CD8-positive, alpha-beta memory T cell (primary cell): Measurements from ENCODE around the gene PDE6D. TPM values are rescaled to one million over a fixed set of nuclear protein-coding genes. Genes with fewer than 3 reads are reported as not detected.

Experiments used
- CTCF ChIA-PET: fragments of 350-600 bp; sonication (Branson Sonifier 250); formaldehyde crosslinking; loops from one replicate; lab custom pipeline; 2021; ENCODE audit warnings: antibody characterized with exemption; lab: Charles Lee
- POLR2A ChIA-PET: fragments of 350-600 bp; sonication (Branson Sonifier 250); formaldehyde crosslinking; loops from one replicate; lab custom pipeline; 2021; ENCODE audit warnings: antibody characterized with exemption; lab: Charles Lee
- DNase-seq, 5 donors: peaks; one replicate each; pipeline versions ENCODE4 v3.0.0 to v3.0.0-alpha.2; 2020 to 2022; ENCODE audit warnings: mixed read lengths in 1 of 5
- H3K27ac ChIP-seq: one replicate; pipeline ENCODE4 v1.7.0; 2013; ENCODE audit warnings: low read depth, mild to moderate bottlenecking, low read length, moderate library complexity
- H3K27me3 ChIP-seq: 2 replicates; pipeline ENCODE4 v1.7.0; 2013; ENCODE audit warnings: low read length, mild to moderate bottlenecking; ENCODE audit not compliant: insufficient read depth, poor library complexity, severe bottlenecking
- H3K36me3 ChIP-seq: 2 replicates; pipeline ENCODE4 v1.7.0; 2013; ENCODE audit warnings: mild to moderate bottlenecking, low read length, moderate library complexity; ENCODE audit not compliant: insufficient read depth
- H3K4me1 ChIP-seq: 2 replicates; pipeline ENCODE4 v1.7.0; 2013; ENCODE audit warnings: mild to moderate bottlenecking, low read length, moderate library complexity; ENCODE audit not compliant: insufficient read depth
- H3K4me3 ChIP-seq: 2 replicates; pipeline ENCODE4 v1.7.0; 2013; ENCODE audit warnings: mild to moderate bottlenecking, low read length
- H3K9me3 ChIP-seq: 2 replicates; pipeline ENCODE4 v1.7.0; 2013; ENCODE audit warnings: mild to moderate bottlenecking, low read length
- H3K27ac Mint-ChIP-seq, 8 donors: one replicate each; pipeline ENCODE4 v1.8.0; 2020 to 2021; ENCODE audit warnings: mixed read lengths in 8 of 8, mild to moderate bottlenecking in 6 of 8, inconsistent platforms in 3 of 8, moderate library complexity in 3 of 8
- H3K27me3 Mint-ChIP-seq, 2 donors: one replicate each; pipeline ENCODE4 v1.8.0; 2020 to 2021; ENCODE audit warnings: mixed read lengths in 2 of 2, mild to moderate bottlenecking in 1 of 2, moderate library complexity in 1 of 2
- H3K36me3 Mint-ChIP-seq, 3 donors: one replicate each; pipeline ENCODE4 v1.8.0; 2020 to 2021; ENCODE audit warnings: mixed read lengths in 3 of 3, inconsistent platforms in 1 of 3, mild to moderate bottlenecking in 1 of 3
- H3K4me1 Mint-ChIP-seq, 3 donors: one replicate each; pipeline ENCODE4 v1.8.0; 2020 to 2021; ENCODE audit warnings: mixed read lengths in 3 of 3, inconsistent platforms in 1 of 3, mild to moderate bottlenecking in 1 of 3
- H3K4me3 Mint-ChIP-seq, 7 donors: one replicate each; pipeline ENCODE4 v1.8.0; 2020 to 2021; ENCODE audit warnings: mixed read lengths in 7 of 7, mild to moderate bottlenecking in 6 of 7, moderate library complexity in 4 of 7, inconsistent platforms in 2 of 7
- H3K9me3 Mint-ChIP-seq, 5 donors: one replicate each; pipeline ENCODE4 v1.8.0; 2020 to 2022; ENCODE audit warnings: mixed read lengths in 5 of 5, mild to moderate bottlenecking in 3 of 5, moderate library complexity in 2 of 5, inconsistent platforms in 1 of 5
- polyA plus RNA-seq: library from polyadenylated mRNA; unstranded; fragments of 300-500 nt; fragmentation: Illumina TruSeq; gene quantifications from one replicate; pipeline ENCODE4 v1.2.3, GENCODE V29; 2021
- total RNA-seq, 2 experiments: library from RNA; stranded (reverse); gene quantifications; one replicate each; pipeline ENCODE4 v1.2.3, GENCODE V29; 2021

Gene PDE6D
- total and polyA plus RNA-seq, 3 experiments from 2014 or later: 33.7 to 62.8 (median 35.5) TPM

DNA sequence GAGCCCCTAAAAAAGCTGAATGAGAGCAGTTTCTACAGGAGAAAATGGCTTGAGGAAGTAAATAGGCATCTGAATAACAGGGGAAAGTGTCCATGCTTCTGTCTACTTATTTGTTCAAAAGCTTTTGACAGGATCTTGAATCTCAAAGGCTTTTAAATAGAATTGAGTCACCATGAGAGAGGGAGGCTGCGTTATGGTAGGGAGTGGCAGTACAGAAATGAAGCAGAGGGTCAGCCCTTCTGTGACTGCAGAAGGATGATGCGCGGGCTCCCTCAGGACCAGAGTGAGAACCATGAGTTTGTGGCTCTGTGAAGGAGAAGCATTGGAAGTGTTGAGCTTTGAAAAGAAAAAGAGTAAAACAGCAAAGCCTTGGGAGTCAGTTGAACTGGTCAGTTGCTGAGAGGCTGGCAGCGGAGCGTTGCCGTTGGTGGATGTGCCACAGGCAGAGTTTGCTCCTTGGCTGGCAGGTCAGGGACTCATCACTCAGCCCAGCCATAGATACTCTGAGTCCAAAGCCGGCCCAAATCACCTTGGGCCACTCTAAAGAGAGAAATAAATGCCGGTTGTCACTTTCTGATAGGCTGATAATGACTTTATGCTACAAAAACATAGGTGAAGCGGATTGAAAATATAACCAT is 22.5 kb upstream of the PDE6D start:
- CTCF ChIA-PET: interaction anchor here (0.6 kb wide), 1 partner anchor 79 kb away, joined by 3 read pairs; no protein-coding TSS in a partner anchor
- Histone ChIP-seq H3K9me3 (no peaks in the 10 kb centered on the region), H3K27ac (no peak overlapping the region), H3K27me3 (no peaks in the 10 kb centered on the region), H3K4me1 (no peaks in the 10 kb centered on the region), H3K36me3 (peaks cover 31% of the 10 kb centered on the region), H3K4me3 (no peak overlapping the region)
- DNase-seq: no peak
- Mint-ChIP-seq H3K4me3 (no peak overlapping the region), H3K27ac (no peak overlapping the region), H3K4me1 (peaks cover 6 to 12% (median 12%) of the 10 kb centered on the region in 3 donors), H3K27me3 (no peaks in the 10 kb centered on the region), H3K36me3 (peaks cover 12 to 81% (median 16%) of the 10 kb centered on the region in 3 donors), H3K9me3 (no peaks in the 10 kb centered on the region)
- POLR2A ChIA-PET: no interaction called here

GRCh38 chr2:231800493-231801091 is 19.5 kb upstream of the PDE6D start:
- H3K9me3 ChIP-seq: no peaks in the 10 kb centered on the region
- Mint-ChIP-seq H3K4me3 (no peak overlapping the region), H3K9me3 (no peaks in the 10 kb centered on the region), H3K27me3 (no peaks in the 10 kb centered on the region), H3K4me1 (peaks cover 7 to 12% (median 12%) of the 10 kb centered on the region in 3 donors), H3K36me3 (peaks cover 12 to 83% (median 14%) of the 10 kb centered on the region in 3 donors), H3K27ac (no peak overlapping the region)
- no peak overlapping the region for H3K27ac ChIP-seq
- H3K27me3 ChIP-seq: no peaks in the 10 kb centered on the region
- ChIA-PET CTCF (interaction anchor here (1.6 to 2.0 kb wide), 2 partner anchors 10 to 16 kb away, joined by 4 read pairs; no protein-coding TSS in a partner anchor), POLR2A (no interaction called here)
- H3K4me3 ChIP-seq: no peak overlapping the region
- DNase-seq: peak in 2 of 5 donors; percentile 5 to 9
- H3K36me3 ChIP-seq: peaks cover 39% of the 10 kb centered on the region
- H3K4me1 ChIP-seq: no peaks in the 10 kb centered on the region

- no peak for DNase-seq
These were observed 14.6 kb upstream of the PDE6D start for GRCh38 chr2:231795525-231796327.

GRCh38 chr2:231794383-231794782 is 13.3 kb upstream of the PDE6D start:
- Histone ChIP-seq H3K4me3 (no peak overlapping the region), H3K4me1 (no peaks in the 10 kb centered on the region), H3K27me3 (no peaks in the 10 kb centered on the region), H3K9me3 (no peaks in the 10 kb centered on the region), H3K27ac (no peak overlapping the region), H3K36me3 (peaks cover 48% of the 10 kb centered on the region)
- Mint-ChIP-seq H3K4me3 (no peak overlapping the region), H3K27ac (no peak overlapping the region), H3K9me3 (no peaks in the 10 kb centered on the region), H3K27me3 (no peaks in the 10 kb centered on the region), H3K4me1 (peaks cover 21 to 33% (median 23%) of the 10 kb centered on the region in 3 donors), H3K36me3 (peaks cover 4 to 91% (median 25%) of the 10 kb centered on the region in 3 donors)
- POLR2A ChIA-PET: no interaction called here
- CTCF ChIA-PET: no interaction called here
- DNase-seq: no peak

More at GRCh38 chr2:231795525-231796327, 14.6 kb upstream of the PDE6D start:
- Mint-ChIP-seq H3K27ac (peak overlapping the region in 1 of 8 donors; percentile 29), H3K9me3 (no peaks in the 10 kb centered on the region), H3K27me3 (no peaks in the 10 kb centered on the region), H3K36me3 (peaks cover 4 to 92% (median 23%) of the 10 kb centered on the region in 3 donors), H3K4me3 (no peak overlapping the region), H3K4me1 (peaks cover 14 to 24% (median 16%) of the 10 kb centered on the region in 3 donors)
- Histone ChIP-seq H3K27me3 (no peaks in the 10 kb centered on the region), H3K9me3 (no peaks in the 10 kb centered on the region), H3K27ac (no peak overlapping the region), H3K36me3 (peaks cover 59% of the 10 kb centered on the region), H3K4me1 (no peaks in the 10 kb centered on the region), H3K4me3 (no peak overlapping the region)
- ChIA-PET POLR2A (no interaction called here), CTCF (no interaction called here)

DNA sequence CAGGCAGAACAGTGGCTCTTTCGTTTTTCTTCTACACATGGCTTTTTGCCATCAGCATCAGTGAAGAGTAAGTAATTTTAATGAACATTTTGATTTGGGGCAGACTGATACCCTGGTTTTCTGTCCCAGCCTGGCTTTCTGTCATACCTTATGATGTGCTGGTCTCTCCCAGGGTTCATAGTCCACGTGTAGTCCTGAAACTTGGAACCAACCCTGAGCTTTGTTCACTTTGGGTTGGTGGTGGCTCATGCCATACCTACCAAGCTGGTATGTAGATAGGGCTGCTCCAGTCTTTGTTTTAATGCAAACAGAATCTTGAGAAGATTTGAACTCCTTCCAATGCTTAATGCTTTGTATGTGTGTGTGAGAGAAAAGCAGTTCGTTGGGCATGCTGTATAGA is 10.0 kb upstream of the PDE6D start:
- H3K27ac Mint-ChIP-seq: no peak overlapping the region
- H3K36me3 ChIP-seq: peaks cover 38% of the 10 kb centered on the region
- peaks cover 37 to 61% (median 48%) of the 10 kb centered on the region in 3 donors for H3K4me1 Mint-ChIP-seq
- H3K27ac ChIP-seq: no peak overlapping the region
- H3K9me3 Mint-ChIP-seq: no peaks in the 10 kb centered on the region
- DNase-seq: no peak
- no peaks in the 10 kb centered on the region for H3K27me3 ChIP-seq
- peaks cover 0 to 81% (median 19%) of the 10 kb centered on the region in 3 donors for H3K36me3 Mint-ChIP-seq
- POLR2A ChIA-PET: no interaction called here
- no peak overlapping the region for H3K4me3 ChIP-seq
- H3K4me3 Mint-ChIP-seq: peak overlapping the region in 1 of 7 donors; percentile 27
- CTCF ChIA-PET: no interaction called here
- peaks cover 9% of the 10 kb centered on the region for H3K4me1 ChIP-seq
- H3K9me3 ChIP-seq: no peaks in the 10 kb centered on the region
- H3K27me3 Mint-ChIP-seq: no peaks in the 10 kb centered on the region

DNA sequence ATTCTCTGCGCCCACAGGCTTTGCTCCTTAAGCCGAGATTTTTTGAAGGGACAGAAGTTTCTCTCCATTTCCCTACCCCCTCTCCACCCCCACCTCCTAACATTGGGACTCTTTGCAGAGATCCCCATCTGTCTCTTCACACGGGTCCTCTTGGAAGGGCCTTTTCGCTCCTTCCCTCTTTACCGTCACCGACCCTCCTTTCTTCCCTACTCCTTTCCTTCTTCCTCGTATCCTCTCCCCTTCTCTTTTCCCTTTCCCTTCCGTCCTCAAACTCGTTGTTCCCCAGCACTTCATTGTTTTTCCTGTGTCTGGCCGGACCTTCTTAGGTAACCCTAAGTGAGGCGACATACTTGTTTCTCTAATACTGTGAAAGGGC is 5.8 kb upstream of the PDE6D start:
- no peaks in the 10 kb centered on the region for H3K9me3 ChIP-seq
- H3K27ac Mint-ChIP-seq: peak overlapping the region; percentile 75 to 98 (median 90)
- H3K27me3 Mint-ChIP-seq: no peaks in the 10 kb centered on the region
- ChIA-PET POLR2A (no interaction called here), CTCF (no interaction called here)
- no peak overlapping the region for H3K27ac ChIP-seq
- DNase-seq: no peak
- H3K4me3 Mint-ChIP-seq: peak overlapping the region; percentile 90 to 99 (median 92)
- H3K4me1 ChIP-seq: peaks cover 37% of the 10 kb centered on the region
- no peaks in the 10 kb centered on the region for H3K27me3 ChIP-seq
- no peaks in the 10 kb centered on the region for H3K9me3 Mint-ChIP-seq
- H3K36me3 Mint-ChIP-seq: peaks cover 0 to 47% (median 6%) of the 10 kb centered on the region in 3 donors
- H3K4me1 Mint-ChIP-seq: peaks cover 60 to 88% (median 83%) of the 10 kb centered on the region in 3 donors
- peaks cover 14% of the 10 kb centered on the region for H3K36me3 ChIP-seq
- peak overlapping the region; percentile 83 for H3K4me3 ChIP-seq

- H3K4me3 ChIP-seq: peak within 1 kb of the TSS; percentile 83
- ChIA-PET POLR2A (no interaction called here), CTCF (interaction anchor here (1.3 kb wide), 1 partner anchor 77 kb away, joined by 3 read pairs; no protein-coding TSS in a partner anchor)
- H3K4me1 Mint-ChIP-seq: peaks cover 64 to 88% (median 83%) of the 10 kb centered on the region in 3 donors
- peaks cover 9% of the 10 kb centered on the region for H3K36me3 ChIP-seq
- no peaks in the 10 kb centered on the region for H3K9me3 Mint-ChIP-seq
- H3K27ac Mint-ChIP-seq: peak within 1 kb of the TSS; percentile 84 to 98 (median 91)
- peaks cover 37% of the 10 kb centered on the region for H3K4me1 ChIP-seq
- H3K27me3 Mint-ChIP-seq: no peaks in the 10 kb centered on the region
- no peaks in the 10 kb centered on the region for H3K9me3 ChIP-seq
- H3K27ac ChIP-seq: peak within 1 kb of the TSS; percentile 41
- peaks cover 0 to 46% (median 5%) of the 10 kb centered on the region in 3 donors for H3K36me3 Mint-ChIP-seq
- H3K4me3 Mint-ChIP-seq: peak within 1 kb of the TSS; percentile 90 to 99 (median 93)
- DNase-seq: peak; percentile 68 to 81 (median 69)
- no peaks in the 10 kb centered on the region for H3K27me3 ChIP-seq
These were observed 5.3 kb upstream of the PDE6D start, which contains the start of gene COPS7B for GRCh38 chr2:231786177-231786916. COPS7B (plus strand) TSS chr2:231786445; CDS start chr2:231788571, 2,126 bp downstream.
